Endothelial cell of umbilical vein (primary cell): ENCODE results near the gene CHGA. TPM values are rescaled to one million over a fixed set of nuclear protein-coding genes. Genes with fewer than 3 reads are reported as not detected.

Experiments used
- BruUV-seq: library from RNA; stranded (reverse); fragments of 400-500 nt; replicated peaks from 2 replicates; lab custom pipeline; 2021; lab: Mats Ljungman, UMichigan
- CTCF ChIA-PET: fragments of 300-600, 350-600 bp; sonication (Branson Sonifier 250); formaldehyde crosslinking; loops from one replicate; lab custom pipeline; 2021; ENCODE audit warnings: antibody characterized with exemption, inconsistent platforms; lab: Charles Lee
- POLR2A ChIA-PET: fragments of 300-600, 350-600 bp; sonication (Branson Sonifier 250); formaldehyde crosslinking; loops from one replicate; lab custom pipeline; 2021; ENCODE audit warnings: antibody characterized with exemption, inconsistent platforms; lab: Charles Lee
- DNase-seq: peaks from one replicate; pipeline ENCODE4 v3.0.0-alpha.2; 2011; ENCODE audit warnings: low read depth, low spot score
- FAIRE-seq: peaks from 2 replicates; lab custom pipeline; 2011; peaks lifted over from hg19 to GRCh38; lab: Jason Lieb, UNC
- H2AFZ ChIP-seq: 2 replicates; pipeline ENCODE4 v1.6.0; 2012; ENCODE audit warnings: low read depth, low read length, control low read depth, inconsistent platforms
- H3K27ac ChIP-seq: 2 replicates; pipeline ENCODE4 v1.5.1; 2011; ENCODE audit warnings: low read depth, mild to moderate bottlenecking, control low read depth, low read length, moderate library complexity; ENCODE audit not compliant: insufficient read depth
- H3K27me3 ChIP-seq, 2 experiments: 2 replicates each; pipeline versions ENCODE4 v1.6.0 to v1.6.1; 2011; ENCODE audit warnings: low read length in 2 of 2, mixed read lengths in 1 of 2; ENCODE audit not compliant: control insufficient read depth in 2 of 2, insufficient read depth in 2 of 2
- H3K36me3 ChIP-seq, 2 experiments: 2 replicates in 1 of 2; 3 replicates in 1 of 2; pipeline ENCODE4 v1.5.1; 2011; ENCODE audit warnings: low read length in 2 of 2, mild to moderate bottlenecking in 1 of 2, moderate library complexity in 1 of 2; ENCODE audit not compliant: control insufficient read depth in 2 of 2, insufficient read depth in 2 of 2; ENCODE audit errors: extremely low read depth in 1 of 2
- H3K4me1 ChIP-seq: 3 replicates; pipeline ENCODE4 v1.5.1; 2011; ENCODE audit warnings: mild to moderate bottlenecking, low read length; ENCODE audit not compliant: control insufficient read depth, insufficient read depth; ENCODE audit errors: extremely low read depth
- H3K4me2 ChIP-seq: 2 replicates; pipeline ENCODE4 v1.6.1; 2011; ENCODE audit warnings: low read length, control low read depth, mixed read lengths; ENCODE audit not compliant: insufficient read depth
- H3K4me3 ChIP-seq, 3 experiments: fragments of 200-600 bp in 1 of 3; sonication (generic), shearing (Covaris generic) in 1 of 3; replicated peaks in 1 of 3; 2 replicates each; pipeline ENCODE4 v1.5.1; 2011 to 2016; ENCODE audit warnings: control low read depth in 3 of 3, low read length in 3 of 3, mild to moderate bottlenecking in 2 of 3, inconsistent platforms in 1 of 3, low read depth in 1 of 3, moderate library complexity in 1 of 3; ENCODE audit not compliant: insufficient read depth in 1 of 3
- H3K79me2 ChIP-seq: 2 replicates; pipeline ENCODE4 v1.6.0; 2012; ENCODE audit warnings: low read length, inconsistent platforms; ENCODE audit not compliant: control insufficient read depth, insufficient read depth
- H3K9ac ChIP-seq: replicated peaks from 2 replicates; pipeline ENCODE3; 2011; ENCODE audit warnings: low read length, control low read depth; ENCODE audit not compliant: insufficient read depth; ENCODE audit errors: extremely low read depth
- H3K9me1 ChIP-seq: replicated peaks from 3 replicates; pipeline ENCODE4 v1.6.0; 2011; ENCODE audit warnings: mild to moderate bottlenecking, low read length; ENCODE audit not compliant: control insufficient read depth, insufficient read depth; ENCODE audit errors: extremely low read depth
- H3K9me3 ChIP-seq: replicated peaks from 2 replicates; pipeline ENCODE4 v1.5.1; 2012; ENCODE audit warnings: low read length, inconsistent platforms; ENCODE audit not compliant: control insufficient read depth, insufficient read depth
- H4K20me1 ChIP-seq: replicated peaks from 2 replicates; pipeline ENCODE3; 2011; ENCODE audit warnings: mild to moderate bottlenecking, low read length; ENCODE audit not compliant: control insufficient read depth, insufficient read depth; ENCODE audit errors: extremely low read depth
- CTCF ChIP-seq, 2 donors: IDR thresholded peaks; 1 replicate in 1 of 2; 2 replicates in 1 of 2; pipeline ENCODE4 v1.5.1; 2011; ENCODE audit warnings: low read length in 2 of 2, mild to moderate bottlenecking in 2 of 2, moderate library complexity in 2 of 2, control low read depth in 1 of 2, inconsistent platforms in 1 of 2, low read depth in 1 of 2; ENCODE audit not compliant: insufficient read depth in 1 of 2; ENCODE audit errors: extremely low read depth in 1 of 2
- EZH2 ChIP-seq: IDR thresholded peaks from 2 replicates; pipeline ENCODE4 v1.6.1; 2012; ENCODE audit warnings: borderline replicate concordance, low read depth, mild to moderate bottlenecking, moderate library complexity, low read length, inconsistent platforms; ENCODE audit not compliant: severe bottlenecking
- FOS ChIP-seq: IDR thresholded peaks from 2 replicates; pipeline ENCODE4 v1.6.1; 2011; ENCODE audit warnings: mild to moderate bottlenecking, low read length, moderate library complexity, borderline replicate concordance; ENCODE audit not compliant: insufficient read depth
- GATA2 ChIP-seq: IDR thresholded peaks from 2 replicates; pipeline ENCODE4 v1.7.0; 2011; ENCODE audit warnings: low read depth, mild to moderate bottlenecking, moderate library complexity, mixed read lengths, low read length; ENCODE audit not compliant: insufficient read length, insufficient read depth
- JUN ChIP-seq: IDR thresholded peaks from 2 replicates; pipeline ENCODE4 v1.6.1; 2011; ENCODE audit warnings: borderline replicate concordance, low read depth; ENCODE audit not compliant: insufficient read length, insufficient read depth
- MAX ChIP-seq: IDR thresholded peaks from 2 replicates; pipeline ENCODE4 v1.6.1; 2011; ENCODE audit not compliant: insufficient read depth, insufficient read length
- MYC ChIP-seq: IDR thresholded peaks from one replicate; pipeline ENCODE4 v1.6.1; 2011; ENCODE audit warnings: mild to moderate bottlenecking, low read depth, low read length
- POLR2A ChIP-seq: IDR thresholded peaks from 2 replicates; pipeline ENCODE4 v1.6.1; 2012; ENCODE audit warnings: low read depth, mild to moderate bottlenecking, control low read depth, low read length
- POLR2AphosphoS5 ChIP-seq: IDR thresholded peaks from 2 replicates; pipeline ENCODE4 v1.6.1; 2012; ENCODE audit warnings: low read depth, mild to moderate bottlenecking, control low read depth, low read length, moderate library complexity; ENCODE audit not compliant: insufficient read depth
- dilution Hi-C: fragments of 300-500 bp; cut with MboI; formaldehyde crosslinking; loops from one replicate; pipeline ENCODE4 v1.15.0; 2019; ENCODE audit warnings: low sequenced_read_pairs; ENCODE audit not compliant: extremely low pct_ligation_motif_present
- intact Hi-C: fragments of 100-400 bp; cut with micrococcal nuclease; formaldehyde crosslinking; loops from one replicate; pipeline ENCODE4 v1.10.0; 2022
- polyA plus RNA-seq, 4 experiments: library from polyadenylated mRNA; depleted of rRNA in 3 of 4; stranded (reverse) in 3 of 4; unstranded in 1 of 4; fragments of >200 nt; gene quantifications; 2 replicates each; pipeline versions ENCODE4 v1.2.1 to v1.2.3, GENCODE V29; 2011 to 2012; ENCODE audit warnings: missing spikeins in 1 of 4
- total RNA-seq: library from RNA; stranded (reverse); gene quantifications from 2 replicates; pipeline ENCODE4 v1.2.3, GENCODE V29; 2021

CHGA gene
- total and polyA plus RNA-seq, 2 donors (not counting 3 experiments of a cell fraction or from before 2014, with no cell fraction given): not detected

GRCh38 chr14:92916201-92916600, 6.7 kb upstream of the CHGA start:
- BruUV-seq: no TSS peak
- Histone ChIP-seq H3K27ac (no peak overlapping the region), H3K9ac (no peak overlapping the region), H4K20me1 (no peaks in the 10 kb centered on the region), H3K9me1 (no peaks in the 10 kb centered on the region), H3K27me3 (no peaks in the 10 kb centered on the region), H3K4me1 (no peaks in the 10 kb centered on the region), H3K4me3 (no peak overlapping the region), H3K36me3 (no peaks in the 10 kb centered on the region), H3K4me2 (no peak overlapping the region), H2AFZ (no peak overlapping the region), H3K79me2 (no peaks in the 10 kb centered on the region), H3K9me3 (no peaks in the 10 kb centered on the region)
- ChIA-PET CTCF (no interaction called here), POLR2A (no interaction called here)
- no peak for DNase-seq
- TF ChIP-seq POLR2AphosphoS5: no peak
- no peak for TF ChIP-seq EZH2
- no peak for TF ChIP-seq JUN
- no peak for TF ChIP-seq FOS
- no peak for TF ChIP-seq MYC
- no peak for TF ChIP-seq GATA2
- no peak for TF ChIP-seq POLR2A
- no peak for TF ChIP-seq MAX
- TF ChIP-seq CTCF (IDR thresholded peaks at IDR 0.05; ENCODE audit: extremely low read depth in 1 of 2, insufficient read depth in 1 of 2, low read depth in 1 of 2, low read length in 2 of 2): no peak
- no peak for FAIRE-seq
- dilution Hi-C loops: no loop called here
- intact Hi-C loops: no loop called here
